HEK293 (cell line): Measurements from ENCODE around the gene GGN.

Source experiments
- EGR2 ChIP-seq: fragments of 450-650 bp; formaldehyde crosslinking; IDR thresholded peaks from 2 replicates; pipeline ENCODE4 v1.5.1; 2016; ENCODE audit warnings: low read depth, missing biosample characterization, missing genetic modification characterization
- ELK4 ChIP-seq: IDR thresholded peaks from 2 replicates; pipeline ENCODE4 v1.6.1; 2011; ENCODE audit warnings: mild to moderate bottlenecking, low read depth, low read length, borderline replicate concordance
- PRDM2 ChIP-seq: fragments of 450-650 bp; formaldehyde crosslinking; IDR thresholded peaks from 2 replicates; pipeline ENCODE4 v1.5.1; 2016; ENCODE audit warnings: missing biosample characterization, missing genetic modification characterization, borderline replicate concordance
- PRDM4 ChIP-seq: fragments of 450-650 bp; formaldehyde crosslinking; IDR thresholded peaks from 2 replicates; pipeline ENCODE4 v1.5.1; 2017; ENCODE audit warnings: missing biosample characterization, missing genetic modification characterization
- PRDM6 ChIP-seq: fragments of 450-650 bp; formaldehyde crosslinking; IDR thresholded peaks from 2 replicates; pipeline ENCODE4 v1.5.1; 2017; ENCODE audit warnings: missing biosample characterization, missing genetic modification characterization
- ZBTB21 ChIP-seq: fragments of 450-650 bp; formaldehyde crosslinking; IDR thresholded peaks from 2 replicates; pipeline ENCODE4 v1.5.1; 2017; ENCODE audit warnings: missing biosample characterization, missing genetic modification characterization
- ZBTB48 ChIP-seq: fragments of 450-650 bp; formaldehyde crosslinking; IDR thresholded peaks from 2 replicates; pipeline ENCODE4 v1.5.1; 2016; ENCODE audit warnings: missing biosample characterization, missing genetic modification characterization
- ZBTB6 ChIP-seq: fragments of 450-650 bp; formaldehyde crosslinking; IDR thresholded peaks from 2 replicates; pipeline ENCODE4 v1.5.1; 2017; ENCODE audit warnings: missing biosample characterization, missing genetic modification characterization
- ZNF10 ChIP-seq: fragments of 450-650 bp; formaldehyde crosslinking; IDR thresholded peaks from 2 replicates; pipeline ENCODE4 v1.5.1; 2017; ENCODE audit warnings: missing biosample characterization, missing genetic modification characterization
- ZNF148 ChIP-seq: fragments of 450-650 bp; formaldehyde crosslinking; IDR thresholded peaks from 2 replicates; pipeline ENCODE4 v1.5.0; 2017; ENCODE audit warnings: missing biosample characterization, missing genetic modification characterization, borderline replicate concordance
- ZNF211 ChIP-seq: fragments of 450-650 bp; formaldehyde crosslinking; IDR thresholded peaks from 2 replicates; pipeline ENCODE4 v1.5.1; 2016; ENCODE audit warnings: low read depth, missing biosample characterization, missing genetic modification characterization
- ZNF221 ChIP-seq: fragments of 450-650 bp; formaldehyde crosslinking; IDR thresholded peaks from 2 replicates; pipeline ENCODE4 v1.5.1; 2017; ENCODE audit warnings: missing biosample characterization, missing genetic modification characterization, borderline replicate concordance
- ZNF23 ChIP-seq: fragments of 450-650 bp; formaldehyde crosslinking; IDR thresholded peaks from 2 replicates; pipeline ENCODE4 v1.5.1; 2016; ENCODE audit warnings: missing biosample characterization, missing genetic modification characterization, borderline replicate concordance
- ZNF26 ChIP-seq: fragments of 450-650 bp; formaldehyde crosslinking; IDR thresholded peaks from 2 replicates; pipeline ENCODE4 v1.5.1; 2016; ENCODE audit warnings: missing biosample characterization, missing genetic modification characterization
- ZNF311 ChIP-seq: fragments of 450-650 bp; formaldehyde crosslinking; IDR thresholded peaks from 2 replicates; pipeline ENCODE4 v1.5.1; 2017; ENCODE audit warnings: missing biosample characterization, missing genetic modification characterization, borderline replicate concordance
- ZNF335 ChIP-seq: fragments of 450-650 bp; formaldehyde crosslinking; conservative IDR thresholded peaks from 2 replicates; pipeline ENCODE4 v1.5.1; 2016; ENCODE audit warnings: missing biosample characterization, missing genetic modification characterization
- ZNF433 ChIP-seq: fragments of 450-650 bp; formaldehyde crosslinking; IDR thresholded peaks from 2 replicates; pipeline ENCODE4 v1.5.1; 2016; ENCODE audit warnings: missing biosample characterization, missing genetic modification characterization, low read depth
- ZNF544 ChIP-seq: fragments of 450-650 bp; formaldehyde crosslinking; IDR thresholded peaks from 2 replicates; pipeline ENCODE4 v1.5.0; 2017; ENCODE audit warnings: missing biosample characterization, missing genetic modification characterization
- ZNF585B ChIP-seq: fragments of 450-650 bp; formaldehyde crosslinking; IDR thresholded peaks from 2 replicates; pipeline ENCODE4 v1.5.1; 2016; ENCODE audit warnings: missing biosample characterization, missing genetic modification characterization
- ZNF626 ChIP-seq: fragments of 450-650 bp; sonication (Bioruptor Pico); formaldehyde crosslinking; IDR thresholded peaks from 2 replicates; pipeline ENCODE4 v1.5.1; 2018; ENCODE audit warnings: missing biosample characterization, missing genetic modification characterization, inconsistent platforms
- ZSCAN16 ChIP-seq: fragments of 450-650 bp; formaldehyde crosslinking; IDR thresholded peaks from 2 replicates; pipeline ENCODE4 v1.5.1; 2016; ENCODE audit warnings: missing biosample characterization, missing genetic modification characterization

Gene GGN

GRCh38 chr19:38402967-38403674 lies 15.3 kb upstream of the GGN start, which contains the start of gene FAM98C (continued):
- TF ChIP-seq PRDM2: no peak; the same call in 1 of the 2 replicates
- no peak for TF ChIP-seq ZNF26
- TF ChIP-seq ZSCAN16 (tag by site-specific recombination): 0 out of 2 replicates have a peak, but pooled peaks have one; percentile 45
- TF ChIP-seq ZBTB21 (tag by site-specific recombination): peak; percentile 23; the same call in 1 of the 2 replicates
- no peak for TF ChIP-seq ZBTB6 (tag by site-specific recombination)
- TF ChIP-seq ZNF23 (tag by site-specific recombination): no peak
- no peak for TF ChIP-seq ZNF544 (tag by site-specific recombination)
- no peak for TF ChIP-seq ZNF626
- TF ChIP-seq ZNF335: peak; percentile 96
- TF ChIP-seq ELK4: no peak
- no peak for TF ChIP-seq ZNF311 (tag by site-specific recombination)
- TF ChIP-seq ZNF221 (tag by site-specific recombination): 0 out of 2 replicates have a peak, but pooled peaks have one; percentile 57
- TF ChIP-seq EGR2 (tag by site-specific recombination): peak; percentile 100
- no peak for TF ChIP-seq PRDM6 (tag by site-specific recombination)
- no peak; the same call in 1 of the 2 replicates for TF ChIP-seq ZNF148 (tag by site-specific recombination)
- peak; percentile 87 for TF ChIP-seq ZBTB48 (tag by site-specific recombination)
- TF ChIP-seq PRDM4 (tag by site-specific recombination): no peak; the same call in 1 of the 2 replicates
- no peak; the same call in none of the 2 replicates for TF ChIP-seq ZNF585B (tag by site-specific recombination)
- peak; percentile 91 for TF ChIP-seq ZNF10 (tag by site-specific recombination)
- no peak for TF ChIP-seq ZNF433
- no peak for TF ChIP-seq ZNF211
